ENCODE data around the gene SMIM24.

The SMIM24 gene

GRCh38 chr19:3474010-3474409 lies 6.3 kb downstream of the SMIM24 start:
- DNase-seq (ENCODE audit: low spot score), result no peak

- DNase-seq (ENCODE audit: low spot score), result peak; percentile 16
These were observed 8.2 kb downstream of the SMIM24 start for GRCh38 chr19:3471954-3472655.

- no peak for DNase-seq (ENCODE audit: low spot score)
These were observed 9.7 kb downstream of the SMIM24 start for GRCh38 chr19:3470500-3471128.

GRCh38 chr19:3469638-3470499 lies 10.5 kb downstream of the SMIM24 start:
- no peak for DNase-seq (ENCODE audit: low spot score)

GRCh38 chr19:3468211-3468610 lies 12.1 kb downstream of the SMIM24 start:
- DNase-seq (ENCODE audit: low spot score), result no peak

GRCh38 chr19:3467437-3468198 lies 12.7 kb downstream of the SMIM24 start:
- no peak for DNase-seq (ENCODE audit: low spot score)

GRCh38 chr19:3466635-3467034 lies 13.7 kb downstream of the SMIM24 start:
- no peak for DNase-seq (ENCODE audit: low spot score)

GRCh38 chr19:3465552-3465951 lies 14.8 kb downstream of the SMIM24 start:
- DNase-seq (ENCODE audit: low spot score), result no peak

- no peak for DNase-seq (ENCODE audit: low spot score)
These were observed 15.6 kb downstream of the SMIM24 start for GRCh38 chr19:3464587-3465235.

GRCh38 chr19:3463714-3464586 lies 16.4 kb downstream of the SMIM24 start:
- DNase-seq (ENCODE audit: low spot score), result no peak

- no peak for DNase-seq (ENCODE audit: low spot score)
These were observed 17.2 kb downstream of the SMIM24 start for GRCh38 chr19:3462991-3463713.

GRCh38 chr19:3459965-3460582 lies 20.3 kb downstream of the SMIM24 start:
- no peak for DNase-seq (ENCODE audit: low spot score)

GRCh38 chr19:3459089-3459881 lies 21.0 kb downstream of the SMIM24 start:
- no peak for DNase-seq (ENCODE audit: low spot score)

- no peak for DNase-seq (ENCODE audit: low spot score)
These were observed 21.9 kb downstream of the SMIM24 start for GRCh38 chr19:3458229-3459088.

GRCh38 chr19:3457528-3458228 lies 22.6 kb downstream of the SMIM24 start:
- no peak for DNase-seq (ENCODE audit: low spot score)

- no peak for DNase-seq (ENCODE audit: low spot score)
These were observed 23.3 kb downstream of the SMIM24 start for GRCh38 chr19:3456925-3457527.
